Fibroblast of villous mesenchyme (primary cell): ENCODE data around the gene ALAD. TPM values are rescaled to one million over a fixed set of nuclear protein-coding genes. Genes with fewer than 3 reads are reported as not detected.
"Not testable (repeated sequence)": the region's sequence is repeated elsewhere in the genome, so short reads cannot be mapped to it uniquely, and the experiment has no call there.

Experiments used
- DNase-seq: peaks from one replicate; pipeline ENCODE4 v3.0.0-alpha.2; 2010; ENCODE audit warnings: low read depth
- H3K4me3 ChIP-seq: 2 replicates; pipeline ENCODE4 v1.5.1; 2011; ENCODE audit warnings: low read depth, mild to moderate bottlenecking, low read length
- CTCF ChIP-seq: IDR thresholded peaks from 2 replicates; pipeline ENCODE4 v1.5.1; 2012; ENCODE audit warnings: low read depth, mild to moderate bottlenecking, low read length; ENCODE audit not compliant: insufficient read depth
- total RNA-seq: library from RNA; depleted of rRNA; stranded (reverse); fragments of >200 nt; gene quantifications from 2 replicates; pipeline ENCODE4 v1.2.3, GENCODE V29; 2012

ALAD gene
- total RNA-seq, 1 donor: 14.2 TPM

GRCh38 chr9:113369855-113370140 is 31.3 kb downstream of the ALAD start:
- TF ChIP-seq CTCF: no peak
- no peak for DNase-seq
- no peak overlapping the region for H3K4me3 ChIP-seq

DNA sequence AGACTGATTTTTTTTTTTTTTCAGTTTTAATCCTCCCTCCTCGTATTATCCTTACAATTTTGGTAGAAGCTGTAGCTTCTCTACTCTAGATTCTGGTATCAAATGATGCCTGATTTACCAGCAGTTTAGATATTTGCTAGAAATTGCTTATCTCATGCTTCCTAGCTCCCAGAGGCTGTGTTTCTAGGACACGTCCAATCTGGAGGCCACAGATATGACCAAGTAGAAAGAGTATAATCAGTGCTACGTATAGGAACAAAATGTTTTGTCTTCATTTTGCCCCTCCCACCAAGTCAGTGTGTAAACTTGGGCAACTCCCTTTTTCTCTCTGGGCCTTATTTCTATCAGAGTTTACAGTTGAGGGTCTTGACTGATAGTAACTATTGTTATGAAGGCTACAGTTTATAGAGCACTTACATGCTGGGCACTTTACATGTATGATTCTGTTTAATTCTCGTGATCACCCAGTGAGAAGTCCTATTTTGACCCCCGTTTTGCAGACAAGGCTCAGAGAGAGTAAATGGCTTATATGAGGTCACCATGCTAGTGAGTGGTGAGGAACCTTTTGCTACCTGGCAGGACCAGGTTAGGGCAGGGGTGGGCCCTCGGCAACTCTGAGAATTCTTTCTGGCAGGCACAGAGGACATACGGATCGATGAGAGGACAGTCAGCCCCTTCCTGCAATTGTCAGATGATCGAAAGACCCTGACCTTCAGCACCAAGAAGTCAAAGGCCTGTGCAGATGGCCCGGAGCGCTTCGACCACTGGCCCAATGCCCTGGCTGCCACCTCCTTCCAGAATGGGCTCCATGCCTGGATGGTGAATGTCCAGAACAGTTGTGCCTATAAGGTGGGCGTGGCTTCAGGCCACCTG is 31.9 kb downstream of the ALAD start:
- DNase-seq: no peak
- TF ChIP-seq CTCF: no peak
- H3K4me3 ChIP-seq: no peak overlapping the region

- DNase-seq: no peak
Observed at GRCh38 chr9:113368348-113368981, 32.6 kb downstream of the ALAD start.

DNA sequence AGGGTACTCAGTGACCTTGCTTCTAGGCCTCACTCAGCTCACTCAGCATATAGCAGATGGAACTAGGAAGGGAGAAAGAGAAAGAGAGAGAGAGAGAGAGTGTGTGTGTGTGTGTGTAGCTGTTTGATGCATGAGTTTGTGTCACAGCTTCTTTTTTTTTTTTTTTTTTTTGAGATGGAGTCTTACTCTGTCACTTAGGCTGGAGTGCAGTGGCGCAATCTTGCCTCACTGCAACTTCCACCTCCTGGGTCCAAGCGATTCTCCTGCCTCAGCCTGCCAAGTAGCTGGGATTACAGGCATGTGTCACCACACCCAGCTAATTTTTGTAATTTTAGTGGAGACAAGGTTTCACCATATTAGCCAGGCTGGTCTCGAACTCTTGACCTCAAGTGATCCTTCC is 35.4 kb downstream of the ALAD start:
- DNase-seq: not testable (repeated sequence)

More at GRCh38 chr9:113368348-113368981, 32.6 kb downstream of the ALAD start:
- no peak overlapping the region for H3K4me3 ChIP-seq
- TF ChIP-seq CTCF: no peak

DNA sequence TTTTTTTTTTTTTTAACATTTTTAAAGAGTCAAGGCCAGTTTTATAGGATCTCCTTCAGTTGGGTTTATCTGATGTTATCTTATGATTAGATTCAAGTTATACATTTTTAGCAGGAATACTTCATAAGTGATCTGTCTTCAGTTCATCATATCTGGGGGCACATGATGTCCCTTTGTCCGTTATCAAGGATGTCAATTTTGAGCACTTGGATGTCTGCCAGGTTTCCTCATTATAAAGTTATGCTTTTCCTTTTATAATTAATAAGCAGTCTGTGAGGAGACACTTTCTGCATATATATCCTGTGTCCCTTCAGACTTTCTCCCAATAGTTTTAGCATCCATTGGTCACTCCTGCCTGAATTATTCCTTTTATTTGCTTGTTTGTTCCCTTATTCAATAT is 36.1 kb downstream of the ALAD start:
- TF ChIP-seq CTCF: no peak
- DNase-seq: no peak
- no peak overlapping the region for H3K4me3 ChIP-seq

More for the DNA sequence above, 35.4 kb downstream of the ALAD start:
- H3K4me3 ChIP-seq: not testable (repeated sequence)

- no peak for DNase-seq
- TF ChIP-seq CTCF: no peak
- no peak overlapping the region for H3K4me3 ChIP-seq
Observed at GRCh38 chr9:113363336-113363735, 37.7 kb downstream of the ALAD start.

DNA sequence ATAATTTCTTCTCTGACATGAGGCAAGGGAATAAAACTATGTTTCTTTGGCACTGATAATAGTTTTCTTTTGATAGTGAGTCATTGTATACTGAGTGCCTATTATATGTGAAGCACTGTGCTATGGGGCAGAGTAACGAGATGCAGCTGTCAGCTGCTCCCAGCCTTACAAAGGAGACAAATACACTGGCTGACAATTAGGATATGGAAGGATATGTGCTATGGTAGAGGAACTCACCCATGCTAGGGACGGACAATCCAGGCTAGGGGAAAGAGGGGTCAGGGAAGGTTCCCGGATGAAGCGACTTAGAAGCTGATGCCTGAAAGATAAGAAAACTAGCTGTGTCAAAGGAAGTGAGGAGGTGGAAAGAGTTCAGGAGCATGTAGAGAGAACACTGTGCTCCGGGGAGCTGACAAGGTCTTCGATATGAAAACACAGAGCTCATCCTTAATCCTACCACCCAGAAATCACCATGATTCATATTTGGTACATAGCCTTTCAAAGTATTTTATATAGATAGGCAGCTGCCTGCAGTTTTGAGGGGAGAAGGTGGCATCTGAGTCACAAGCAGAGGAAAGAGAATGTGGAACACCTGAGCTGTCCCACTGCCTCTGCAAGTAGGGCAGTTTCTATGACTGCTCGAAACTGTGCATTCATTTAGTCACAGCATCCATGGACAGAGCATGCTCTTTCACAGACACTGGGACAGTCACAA is 39.6 kb downstream of the ALAD start:
- no peak overlapping the region for H3K4me3 ChIP-seq
- no peak for TF ChIP-seq CTCF
- DNase-seq: no peak
